Superior temporal gyrus (tissue), 1 donor: ENCODE data around the gene STRA6.

Experiments used
- DNase-seq: peaks from one replicate; pipeline ENCODE4 v3.0.0-alpha.2; 2016; ENCODE audit errors: extremely low spot score

The STRA6 gene

DNA sequence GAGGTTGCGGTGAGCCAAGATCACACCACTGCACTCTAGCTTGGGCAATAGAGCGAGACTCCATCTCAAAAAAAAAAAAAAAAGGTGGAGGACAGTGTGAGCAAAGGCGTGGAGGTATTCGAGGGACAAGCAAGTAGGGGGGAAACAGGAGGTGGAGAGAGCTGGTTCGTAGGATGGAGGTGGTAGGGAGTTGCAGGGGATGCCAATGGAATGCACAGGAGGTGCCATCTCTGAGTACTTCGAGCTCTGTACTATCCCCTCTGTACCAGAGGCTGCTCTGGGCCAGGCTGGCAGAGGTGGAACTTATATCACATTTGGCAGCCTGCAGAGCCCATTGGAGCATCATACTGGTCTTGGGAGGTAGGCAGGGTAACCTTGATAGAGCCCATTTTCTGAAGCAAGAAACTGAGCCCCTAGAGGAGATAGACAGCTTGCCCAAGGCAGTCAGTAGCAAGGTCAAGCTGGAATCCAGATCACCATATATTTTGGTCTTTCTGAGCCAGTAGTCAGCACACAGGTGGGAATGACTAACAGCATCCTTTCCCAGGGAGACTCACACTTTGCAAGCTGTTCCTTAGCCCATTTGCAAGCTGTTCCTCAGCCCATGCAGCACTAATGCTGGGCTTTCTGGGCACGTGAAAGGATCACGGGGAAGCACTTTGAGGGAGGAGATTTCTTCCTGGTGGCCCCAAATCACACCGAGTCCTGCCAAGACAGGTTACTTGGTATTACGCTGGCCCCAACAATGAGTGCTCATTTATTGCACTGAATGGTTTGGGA is 24.4 kb upstream of the STRA6 start:
- peak; percentile 61 for DNase-seq

DNA sequence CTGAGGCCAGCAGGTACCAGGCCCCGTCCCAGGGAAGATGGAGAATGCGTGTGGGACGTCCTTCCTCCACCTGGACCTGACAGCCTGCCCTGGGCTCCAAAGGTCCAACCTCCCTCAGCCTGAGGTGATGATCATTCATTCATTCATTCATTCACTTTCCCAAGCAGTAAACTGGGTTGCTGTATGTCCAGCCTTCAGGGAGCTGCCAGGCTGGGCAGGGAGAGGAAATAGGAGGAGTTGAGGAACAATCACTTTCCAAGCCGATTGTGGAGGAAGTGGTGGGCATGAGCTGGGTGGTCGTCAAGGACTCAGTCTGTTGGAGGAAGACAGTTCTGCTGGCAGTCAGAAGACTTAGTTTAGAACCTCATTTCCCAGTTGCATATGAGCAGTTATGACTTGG is 23.3 kb upstream of the STRA6 start:
- DNase-seq, result no peak

GRCh38 chr15:74222240-74223119 is 19.9 kb upstream of the STRA6 start:
- no peak for DNase-seq

GRCh38 chr15:74221399-74222239 is 19.0 kb upstream of the STRA6 start:
- DNase-seq, result no peak

DNA sequence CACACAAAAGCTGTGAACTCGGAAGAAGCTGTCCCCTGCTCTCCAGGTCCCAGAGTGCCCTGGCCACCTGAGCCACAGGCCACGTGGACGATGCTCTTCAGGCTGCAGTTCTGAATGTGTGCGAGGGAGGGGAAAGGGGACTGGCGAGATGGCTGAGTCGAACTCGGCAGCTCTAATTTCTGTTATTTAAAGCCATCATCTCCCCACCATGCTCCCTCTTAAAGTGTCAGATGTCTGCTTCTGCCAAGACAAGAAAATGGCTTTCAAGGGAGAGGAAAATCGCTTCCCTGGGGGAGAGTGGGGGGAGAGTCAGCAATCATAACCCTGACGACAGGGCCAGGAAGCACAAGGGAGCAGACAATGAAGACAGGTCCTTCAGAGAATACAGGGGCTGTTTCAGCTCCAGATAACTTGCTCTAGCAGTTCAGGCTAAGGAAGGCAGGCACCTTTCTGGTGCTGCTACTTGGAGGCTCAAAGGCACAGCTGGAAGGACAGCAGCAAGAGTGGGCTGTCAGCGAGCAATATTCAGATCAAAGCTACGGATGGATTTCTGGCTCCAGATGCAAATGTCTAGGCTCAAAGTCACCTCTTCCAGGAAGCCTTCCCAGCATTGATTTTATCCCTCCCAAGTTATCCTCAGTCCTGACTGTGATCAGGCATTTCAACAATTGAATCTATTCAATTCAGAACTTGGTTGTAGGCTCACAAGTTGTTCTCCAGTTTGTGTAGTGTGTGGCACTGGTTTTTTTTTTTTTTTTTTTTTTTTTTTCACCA is 18.1 kb upstream of the STRA6 start:
- no peak for DNase-seq

GRCh38 chr15:74217907-74218885 is 15.6 kb upstream of the STRA6 start:
- DNase-seq, result no peak

- DNase-seq, result no peak
These were observed 14.4 kb upstream of the STRA6 start for GRCh38 chr15:74216949-74217348.

DNA sequence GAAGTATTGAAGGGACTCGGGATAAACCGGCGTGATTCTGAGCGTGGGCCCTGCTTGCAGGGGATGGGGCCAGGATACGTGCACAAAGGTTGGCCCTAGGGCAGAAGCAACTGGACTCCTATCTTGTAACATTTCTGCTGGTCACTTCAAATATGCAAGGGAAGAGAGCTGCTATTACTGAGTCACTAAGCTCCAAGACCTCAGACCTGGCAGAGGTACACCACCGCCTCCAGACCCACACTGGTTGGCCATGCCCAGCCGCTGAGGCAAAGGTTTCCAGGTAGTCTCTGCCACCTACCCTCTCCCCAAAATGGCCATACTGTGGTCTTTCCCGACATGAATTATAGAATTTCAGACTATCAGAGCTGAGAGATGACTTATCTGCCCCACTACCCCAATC is 13.4 kb upstream of the STRA6 start:
- DNase-seq, result no peak

DNA sequence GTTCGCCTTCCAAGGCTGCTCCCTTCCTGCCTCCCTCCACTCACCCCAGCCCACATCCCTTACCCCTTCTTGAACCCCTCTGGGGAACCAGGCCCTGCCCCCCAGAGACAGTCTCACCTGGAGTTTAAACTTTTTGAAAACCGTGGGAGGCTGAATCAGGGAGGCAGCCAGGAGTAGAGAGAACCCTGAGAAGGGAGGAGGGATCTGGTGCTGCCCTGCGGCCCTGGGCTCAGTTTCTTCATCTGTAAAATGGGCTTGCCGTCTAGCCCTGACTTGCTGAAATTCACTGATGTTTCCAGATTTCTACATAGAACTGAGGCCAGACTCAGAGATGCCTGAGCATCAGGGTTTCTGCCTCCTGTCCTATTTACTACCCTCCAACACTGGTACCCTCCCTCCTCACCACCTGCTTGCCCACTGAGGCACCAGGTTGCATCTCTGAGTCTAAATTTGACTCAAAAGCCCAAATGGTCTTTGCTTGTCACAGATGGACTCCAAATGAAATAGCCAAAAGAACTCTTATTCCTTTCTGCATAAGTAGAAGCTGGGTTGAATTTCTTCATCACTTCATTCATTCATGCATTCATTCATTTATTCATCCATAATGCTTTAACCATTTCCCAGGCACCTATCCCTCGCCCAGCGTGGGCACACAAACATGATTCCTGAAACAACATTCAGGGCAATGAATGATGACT is 11.9 kb upstream of the STRA6 start:
- DNase-seq, result no peak

GRCh38 chr15:74213858-74214284 is 11.3 kb upstream of the STRA6 start:
- DNase-seq, result no peak

DNA sequence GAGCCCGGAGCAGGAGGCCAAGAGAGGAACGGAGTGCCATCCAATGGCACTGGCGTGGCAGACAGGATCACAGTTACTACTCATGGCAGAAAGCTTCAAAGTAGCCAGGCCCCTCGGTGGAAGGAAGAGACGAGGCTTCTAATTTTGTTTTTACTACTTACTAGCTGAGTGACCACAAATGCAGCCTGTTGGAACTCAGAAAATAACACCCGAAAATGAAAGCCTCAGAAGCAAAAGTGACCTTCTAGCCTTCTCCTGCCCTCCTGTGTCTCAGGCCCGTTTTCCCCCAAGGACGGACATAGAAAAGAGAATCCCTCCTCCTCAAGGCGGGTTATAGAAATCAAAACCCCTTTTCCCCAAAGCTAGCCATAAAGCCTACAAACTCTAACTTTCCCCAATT is 9.9 kb upstream of the STRA6 start:
- DNase-seq, result no peak

DNA sequence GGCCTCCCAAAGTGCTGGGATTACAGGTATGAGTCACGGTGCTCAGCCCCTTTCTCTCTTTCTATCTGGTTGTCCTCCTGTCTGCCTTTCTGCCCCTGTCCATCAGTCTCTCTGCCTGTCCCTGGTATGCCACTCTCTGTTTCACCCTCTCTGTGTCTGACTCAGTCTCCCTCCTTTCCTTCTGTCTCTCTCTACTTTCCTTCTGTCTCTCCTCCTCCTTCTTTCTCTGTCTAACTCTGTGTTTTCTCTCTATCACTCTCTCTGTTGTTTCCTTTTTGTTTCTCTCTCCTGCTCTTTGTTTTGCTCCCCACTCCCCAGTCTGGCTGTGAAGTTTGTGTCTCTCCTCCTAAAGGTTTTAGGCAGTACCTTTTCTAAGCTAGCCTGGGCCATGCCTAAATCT is 9.1 kb upstream of the STRA6 start:
- DNase-seq, result no peak

GRCh38 chr15:74210729-74211128 is 8.1 kb upstream of the STRA6 start:
- no peak for DNase-seq

DNA sequence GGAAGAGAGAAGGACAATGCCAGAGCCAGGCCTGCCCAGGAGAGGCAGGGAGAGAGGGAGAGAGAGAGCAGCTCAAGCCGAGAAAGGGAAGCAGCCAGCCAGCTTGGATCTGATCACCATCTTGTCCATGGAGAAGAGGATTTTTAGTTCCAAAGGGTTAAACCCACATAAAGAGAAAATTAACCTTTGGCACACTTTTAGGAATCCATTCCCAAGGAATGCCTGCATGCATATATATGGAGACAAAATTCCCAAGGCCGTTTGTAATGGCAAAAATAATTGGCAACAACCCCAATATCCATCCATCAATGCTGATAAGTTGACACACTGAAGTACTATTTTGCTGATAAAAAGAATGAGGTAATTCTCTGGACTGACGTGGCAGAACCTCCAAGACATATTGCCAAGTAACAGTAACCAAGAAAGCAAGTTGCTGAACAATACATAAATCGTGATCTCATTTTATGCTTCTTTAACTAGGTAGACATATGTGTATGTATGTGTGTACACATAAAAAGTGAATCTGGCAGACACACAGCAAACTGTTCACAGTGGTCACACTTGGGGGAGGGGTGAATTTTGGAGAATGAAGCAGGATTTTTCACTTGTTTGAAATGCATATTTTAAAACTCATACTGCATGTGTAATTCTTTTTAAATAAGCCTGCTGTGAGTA is 7.5 kb upstream of the STRA6 start:
- no peak for DNase-seq

DNA sequence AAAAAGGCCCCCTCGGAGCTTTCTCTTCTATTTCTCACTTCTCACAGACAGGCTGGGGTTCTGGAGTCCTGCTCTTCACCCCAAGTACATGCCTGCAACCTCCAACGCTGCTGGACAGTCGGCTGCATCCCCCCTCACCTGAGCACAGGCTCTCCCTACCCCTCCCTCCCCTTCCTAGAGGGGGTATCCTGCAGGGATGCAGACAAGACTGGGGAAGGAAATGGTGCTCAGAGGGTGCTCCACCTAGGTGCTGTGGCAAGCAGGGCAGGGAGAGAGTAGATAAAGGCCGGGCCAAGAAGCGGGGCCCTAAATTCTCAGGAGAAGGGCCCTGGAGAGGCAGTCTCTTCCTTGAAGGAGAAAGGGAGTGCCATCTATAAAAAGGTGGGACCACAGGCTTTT is 7.0 kb upstream of the STRA6 start:
- no peak for DNase-seq

DNA sequence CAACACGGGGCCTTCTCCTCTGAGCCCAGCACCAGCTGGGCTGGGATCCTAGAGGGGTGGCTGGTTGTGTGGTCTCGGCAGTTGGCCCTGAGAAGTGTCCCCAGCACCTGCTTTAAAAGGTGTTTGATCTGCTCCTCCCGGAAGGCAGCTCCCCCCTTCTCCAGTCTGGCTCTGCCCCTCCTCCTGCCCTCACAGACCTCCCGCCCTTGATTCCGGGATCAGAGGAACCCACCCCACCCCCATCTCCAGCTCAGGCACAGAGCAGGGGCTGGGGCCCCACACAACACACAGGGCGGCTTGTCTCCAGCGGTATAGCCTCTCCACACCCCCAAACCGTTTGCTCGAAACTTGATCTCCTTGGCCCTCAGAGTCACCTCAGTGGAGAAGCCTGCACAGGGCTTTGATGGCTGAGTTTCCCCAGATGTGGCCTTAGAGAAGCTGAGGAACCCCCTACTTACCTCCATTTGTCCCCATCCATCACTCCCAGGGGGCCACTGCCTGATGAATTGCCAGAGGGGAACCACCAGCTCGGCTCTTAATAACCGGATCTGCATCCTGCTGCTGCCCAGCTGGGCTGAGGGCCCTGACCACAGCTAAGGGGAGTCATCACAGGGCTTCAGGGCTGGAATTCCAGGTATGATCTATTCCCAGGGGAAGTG is 6.4 kb upstream of the STRA6 start:
- no peak for DNase-seq

GRCh38 chr15:74208496-74208895 is 5.9 kb upstream of the STRA6 start:
- no peak for DNase-seq

DNA sequence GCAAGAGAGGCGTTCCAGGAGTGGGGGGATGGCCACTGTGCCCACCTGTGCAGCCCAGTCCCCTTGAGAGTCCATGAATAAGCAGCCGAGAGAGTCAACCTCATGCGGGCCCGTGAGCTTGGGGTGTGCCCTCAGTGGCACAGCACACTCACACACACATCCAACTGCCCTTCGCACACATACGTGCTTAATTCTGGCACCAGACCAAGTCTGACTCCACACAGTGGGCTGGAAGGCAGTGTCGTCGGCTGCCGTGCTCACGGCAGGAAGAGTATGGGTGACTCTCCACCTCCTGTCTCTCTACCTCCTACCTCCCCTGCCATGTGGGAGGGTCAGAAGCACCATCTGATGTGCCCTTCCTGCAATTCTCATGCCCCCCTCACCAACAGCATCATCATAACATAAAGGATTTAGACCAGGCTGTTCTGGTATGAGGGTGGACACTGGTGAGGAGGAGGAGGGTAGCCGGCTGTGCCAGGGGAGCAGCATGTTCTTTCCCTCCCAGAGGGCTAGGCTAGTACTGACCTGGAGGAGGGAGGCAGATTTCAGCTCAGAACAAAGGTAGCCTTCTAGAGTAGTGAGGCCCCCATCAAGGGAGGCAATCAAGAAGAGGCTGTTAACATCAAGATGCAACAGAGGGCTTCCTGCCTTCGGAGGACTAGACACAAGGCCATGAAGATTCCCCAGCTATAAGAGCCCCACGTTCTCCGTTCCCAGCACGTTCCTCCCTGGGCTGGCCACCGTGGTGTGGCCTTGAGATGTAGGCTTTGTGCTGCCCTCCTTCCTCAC is 5.3 kb upstream of the STRA6 start:
- no peak for DNase-seq
